Amniotic stem cell (primary cell): ENCODE results near the gene THNSL1.
A peak's percentile ranks its signal among the peaks of the same experiment; 100 is the strongest.
"Not testable (repeated sequence)": the region's sequence is repeated elsewhere in the genome, so short reads cannot be mapped to it uniquely, and the experiment has no call there.

Experiments used
- DNase-seq: peaks from one replicate; lab custom pipeline; 2025; lab: John Stamatoyannopoulos, UW

THNSL1 gene, protein sequence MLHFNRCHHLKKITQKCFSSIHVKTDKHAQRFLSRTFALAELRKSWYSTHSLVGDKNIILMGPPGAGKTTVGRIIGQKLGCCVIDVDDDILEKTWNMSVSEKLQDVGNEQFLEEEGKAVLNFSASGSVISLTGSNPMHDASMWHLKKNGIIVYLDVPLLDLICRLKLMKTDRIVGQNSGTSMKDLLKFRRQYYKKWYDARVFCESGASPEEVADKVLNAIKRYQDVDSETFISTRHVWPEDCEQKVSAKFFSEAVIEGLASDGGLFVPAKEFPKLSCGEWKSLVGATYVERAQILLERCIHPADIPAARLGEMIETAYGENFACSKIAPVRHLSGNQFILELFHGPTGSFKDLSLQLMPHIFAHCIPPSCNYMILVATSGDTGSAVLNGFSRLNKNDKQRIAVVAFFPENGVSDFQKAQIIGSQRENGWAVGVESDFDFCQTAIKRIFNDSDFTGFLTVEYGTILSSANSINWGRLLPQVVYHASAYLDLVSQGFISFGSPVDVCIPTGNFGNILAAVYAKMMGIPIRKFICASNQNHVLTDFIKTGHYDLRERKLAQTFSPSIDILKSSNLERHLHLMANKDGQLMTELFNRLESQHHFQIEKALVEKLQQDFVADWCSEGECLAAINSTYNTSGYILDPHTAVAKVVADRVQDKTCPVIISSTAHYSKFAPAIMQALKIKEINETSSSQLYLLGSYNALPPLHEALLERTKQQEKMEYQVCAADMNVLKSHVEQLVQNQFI

DNA sequence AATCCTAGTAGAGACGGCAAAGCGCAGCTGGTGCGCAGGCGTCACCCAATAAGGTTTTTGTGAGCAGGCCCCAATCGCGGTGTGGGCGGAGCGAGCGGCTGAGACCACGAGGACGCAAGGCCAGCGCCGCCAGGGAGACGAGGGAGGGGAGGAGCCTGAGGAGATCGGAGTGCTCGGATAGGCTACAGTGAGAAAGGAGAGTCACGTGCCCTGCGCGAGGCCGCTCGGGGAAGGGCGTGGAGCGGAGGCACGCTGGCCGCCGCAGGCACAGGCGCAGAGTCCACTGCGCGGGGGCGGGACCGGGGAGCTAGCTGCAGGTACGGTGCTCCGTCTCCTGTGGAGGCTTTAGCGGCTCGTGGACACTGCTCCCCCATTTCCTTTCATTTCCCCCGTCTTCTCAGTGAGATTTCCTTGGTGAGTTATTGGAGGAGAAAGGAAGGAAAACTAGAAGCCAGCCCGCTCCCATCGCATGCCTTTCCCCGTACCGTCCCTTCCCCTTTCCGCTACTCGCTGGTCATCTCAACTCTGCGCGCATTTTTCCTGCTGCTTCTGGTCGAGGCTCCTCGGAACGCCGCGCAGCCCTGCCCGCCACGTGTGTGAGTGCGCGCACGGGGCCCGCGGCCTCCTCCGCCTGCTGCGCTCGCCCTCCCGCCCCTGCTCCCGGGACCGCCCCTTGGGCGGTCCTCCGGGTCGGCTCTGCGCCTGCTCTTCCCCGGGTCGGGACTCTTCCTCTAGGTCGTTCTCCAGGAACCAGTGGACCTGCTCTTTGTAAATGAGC lies at the start of gene THNSL1:
Gene THNSL1 (plus strand): TSS at position 237 of the 778 bp plus-strand sequence. CDS start 6,612 bp downstream, outside the sequence.
- peak; percentile 99 for DNase-seq

DNA sequence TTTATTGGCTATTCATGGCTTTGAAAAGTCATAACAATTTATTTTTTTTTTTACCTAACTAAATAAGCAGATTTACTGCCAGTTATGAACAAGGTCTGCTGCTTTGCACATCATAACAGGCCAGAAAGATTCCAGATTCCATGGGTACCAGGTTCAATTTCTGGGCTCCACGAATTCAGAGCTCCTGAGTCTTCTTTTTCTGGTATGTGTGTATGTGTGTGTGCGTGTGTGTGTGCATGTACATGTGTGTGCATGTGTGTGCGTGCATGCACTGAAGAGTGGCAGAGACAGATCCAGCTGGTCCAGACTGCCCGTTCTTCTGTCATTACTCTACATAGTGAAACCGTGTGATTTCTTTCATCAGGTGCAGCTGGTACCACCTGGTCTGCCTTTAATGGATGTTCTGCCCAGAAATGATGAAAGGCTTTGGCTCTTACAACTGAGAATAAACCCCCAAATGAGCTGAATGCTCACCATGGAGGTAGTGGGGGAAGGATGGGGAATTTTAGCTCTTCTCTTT lies 49.4 kb upstream of the THNSL1 start:
- no peak for DNase-seq

DNA sequence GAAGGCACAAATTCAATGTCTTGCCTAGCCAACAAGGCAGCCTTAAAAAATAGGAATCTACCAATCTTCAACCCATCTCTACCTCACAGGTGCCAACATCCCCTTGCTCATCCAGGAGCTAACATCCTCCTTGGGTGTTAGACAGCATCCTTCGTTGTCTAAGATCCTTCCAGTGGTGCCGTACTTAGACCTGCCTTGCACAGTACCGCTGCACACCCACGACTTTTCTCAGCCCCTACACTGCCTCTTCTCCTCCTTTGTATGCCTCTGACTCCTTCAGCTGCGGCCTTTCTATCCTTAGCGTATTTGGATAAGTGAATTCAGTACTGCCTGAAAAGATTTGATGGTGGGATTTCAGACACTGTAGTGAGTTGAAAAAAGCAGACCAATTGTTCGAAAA lies 48.1 kb upstream of the THNSL1 start:
- DNase-seq = no peak

DNA sequence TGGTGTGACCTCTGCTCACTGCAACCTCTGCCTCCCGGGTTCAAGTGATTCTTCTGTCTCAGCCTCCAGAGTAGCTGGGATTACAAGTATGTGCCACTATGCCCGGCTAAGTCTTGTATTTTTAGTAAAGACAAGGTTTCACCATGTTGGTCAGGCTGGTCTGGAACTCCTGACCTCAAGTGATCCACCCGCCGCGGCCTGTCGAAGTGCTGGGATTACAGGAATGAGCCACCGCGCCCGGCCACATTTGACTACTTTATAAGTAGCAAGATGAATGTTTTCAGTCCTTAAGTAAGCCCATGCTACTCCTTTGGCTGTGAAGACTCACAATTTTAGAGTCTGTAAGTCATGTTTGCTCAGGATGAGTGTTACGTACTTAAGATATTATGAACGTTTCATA lies 47.5 kb upstream of the THNSL1 start:
- DNase-seq = not testable (repeated sequence)

DNA sequence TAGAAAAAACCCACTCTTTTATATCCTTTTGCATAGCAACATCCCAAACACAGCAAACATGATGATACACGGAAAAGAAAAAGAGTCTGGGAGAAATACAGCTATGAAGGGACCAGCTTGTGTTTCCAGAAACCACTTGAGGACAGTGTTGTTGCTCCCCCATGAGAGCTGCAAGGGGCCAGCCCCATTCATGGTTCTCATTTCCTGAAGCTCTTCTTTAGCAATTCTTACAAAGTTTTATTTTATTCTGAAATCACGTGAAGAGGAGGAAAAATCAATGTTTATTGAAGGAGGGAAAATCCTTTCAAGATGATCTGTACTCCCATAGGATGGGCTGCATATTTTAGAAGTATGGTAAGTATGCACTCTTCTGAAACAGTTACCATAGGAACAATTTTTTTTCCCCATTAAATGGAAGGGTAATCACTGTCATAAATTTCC lies 46.6 kb upstream of the THNSL1 start:
- no peak for DNase-seq

DNA sequence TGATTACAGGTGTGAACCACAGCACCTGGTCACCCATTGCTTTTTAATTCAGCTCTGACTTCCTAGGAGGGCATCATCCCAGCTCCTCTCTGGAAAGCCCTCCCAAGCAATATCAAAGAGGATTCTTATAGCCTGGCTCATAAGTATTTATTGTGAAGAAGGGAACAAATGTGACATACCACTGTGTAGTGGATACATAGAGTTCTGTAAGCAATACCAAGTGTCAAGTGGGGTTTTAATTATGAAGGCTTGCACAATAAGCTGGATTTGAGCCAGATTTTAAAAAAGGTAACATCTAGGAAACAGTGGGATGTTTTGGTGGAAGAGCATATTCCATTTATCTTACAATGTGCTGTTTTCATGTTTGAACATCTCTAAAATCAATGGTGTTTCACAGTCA lies 45.0 kb upstream of the THNSL1 start:
- DNase-seq = no peak

DNA sequence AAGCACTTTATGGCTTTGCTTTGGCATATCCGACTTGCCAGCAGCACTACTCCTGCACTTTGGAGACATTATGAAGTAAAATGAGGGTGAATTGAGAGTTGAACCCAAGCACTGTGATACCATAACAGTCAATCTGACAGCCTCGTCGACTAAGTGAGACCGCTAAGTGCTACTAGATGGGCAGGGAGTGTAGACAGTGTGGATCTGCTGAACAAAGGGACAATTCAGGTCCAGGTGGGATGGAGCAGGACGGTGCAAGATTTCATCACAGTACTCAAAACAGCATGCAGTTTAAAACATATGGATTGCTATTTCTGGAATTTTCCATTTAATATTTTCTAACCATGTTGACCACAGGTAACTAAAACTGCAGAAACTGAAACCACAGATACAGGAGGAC lies 43.2 kb upstream of the THNSL1 start:
- DNase-seq = no peak

DNA sequence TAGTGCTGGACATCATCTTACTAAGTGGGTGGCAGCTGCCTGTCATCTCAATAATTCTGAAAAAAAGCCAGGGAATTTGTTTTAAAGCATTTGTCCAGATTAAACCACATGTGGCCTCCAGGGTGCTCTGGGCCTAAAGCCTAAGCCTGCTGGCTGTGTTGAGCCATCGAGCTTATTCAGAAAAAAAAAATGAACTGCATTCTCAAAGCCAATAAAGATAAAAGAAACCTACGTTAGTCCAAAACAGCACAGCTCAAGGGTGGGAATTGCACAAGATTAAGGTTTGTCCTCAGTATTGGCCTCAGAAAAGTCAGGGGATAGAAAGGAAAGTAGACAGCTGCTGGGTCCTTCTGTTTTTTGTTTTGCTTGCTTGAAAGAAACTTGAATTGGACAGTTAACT lies 41.4 kb upstream of the THNSL1 start:
- DNase-seq = no peak

DNA sequence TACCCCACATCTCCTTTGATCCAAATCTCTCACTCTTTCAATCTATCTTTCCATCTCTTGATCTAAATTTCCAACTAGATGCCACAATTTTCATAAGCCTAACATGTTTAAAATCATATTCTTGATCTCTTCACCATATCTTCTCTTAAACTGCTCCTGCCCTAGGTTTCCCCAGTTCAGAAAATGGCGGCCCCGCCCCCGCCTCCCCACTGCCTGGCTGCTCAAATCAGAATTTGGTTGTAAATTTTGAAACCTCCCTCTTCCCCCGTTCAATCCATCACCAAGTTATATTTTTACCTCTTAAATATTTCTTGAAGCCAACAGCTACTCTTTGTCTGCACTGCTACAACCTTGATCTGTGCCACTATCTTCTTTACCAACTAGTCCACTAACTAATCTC lies 36.7 kb upstream of the THNSL1 start:
- no peak for DNase-seq

DNA sequence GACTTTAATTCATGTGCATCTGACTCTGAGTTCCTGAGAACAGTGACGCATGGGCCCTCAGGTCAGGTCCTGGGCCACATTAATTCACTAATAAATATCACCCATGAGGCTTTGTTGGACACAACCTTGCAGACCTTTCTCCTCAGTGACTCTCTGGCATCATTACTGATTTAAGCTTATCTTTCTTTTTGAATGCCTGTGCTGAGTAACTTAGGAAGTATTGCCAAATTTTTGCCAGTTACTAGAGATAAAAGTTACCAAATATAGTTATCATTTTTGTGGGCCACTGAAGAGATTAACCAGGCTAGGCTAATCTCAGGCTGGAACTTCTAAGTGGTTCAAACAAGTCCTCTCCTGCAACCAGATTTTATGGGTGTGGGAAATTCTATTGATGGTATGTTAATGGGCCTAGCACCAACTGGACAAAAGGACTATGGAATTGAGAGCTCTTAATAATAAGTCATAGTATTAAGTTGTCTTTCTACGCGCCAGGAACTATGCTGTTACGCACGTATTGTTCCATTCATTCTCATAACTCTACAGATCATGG lies 35.2 kb upstream of the THNSL1 start:
- DNase-seq = no peak

DNA sequence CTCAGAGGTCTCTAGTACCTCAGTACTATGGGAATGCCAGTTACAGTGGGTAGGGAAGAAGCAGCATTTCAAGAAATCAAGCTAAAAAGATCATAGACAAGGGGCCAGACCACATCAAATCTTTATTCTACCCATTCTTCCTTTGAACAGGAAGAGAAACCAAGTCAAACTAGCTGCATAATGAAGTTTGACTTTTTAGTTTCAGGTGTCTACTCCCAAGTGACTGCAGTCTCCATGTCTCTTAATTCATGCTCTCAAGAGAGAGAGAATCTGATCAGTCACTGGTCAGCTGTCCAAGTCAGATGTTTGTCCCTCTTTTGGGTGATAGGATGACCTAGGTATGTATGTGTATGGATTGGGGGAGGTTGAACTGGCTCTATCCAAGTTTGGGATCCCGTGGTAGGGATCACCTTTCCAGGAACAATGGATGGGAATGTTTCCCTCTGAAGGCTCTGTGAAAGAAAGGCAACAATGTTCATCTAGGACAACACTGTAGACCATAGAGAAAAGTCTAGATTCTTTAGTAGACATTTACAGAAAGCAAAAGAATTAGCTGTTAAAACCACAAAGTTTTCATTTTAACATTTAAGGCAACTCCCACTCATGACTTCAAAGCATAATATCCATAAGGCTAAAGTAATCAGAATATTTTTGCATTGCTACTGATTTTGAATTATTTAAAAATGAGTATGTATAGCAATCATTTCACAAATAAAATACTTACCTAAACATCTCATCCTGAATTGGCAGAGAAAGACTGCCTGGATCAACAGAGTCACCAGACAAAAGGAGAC lies 33.9 kb upstream of the THNSL1 start:
- no peak for DNase-seq

DNA sequence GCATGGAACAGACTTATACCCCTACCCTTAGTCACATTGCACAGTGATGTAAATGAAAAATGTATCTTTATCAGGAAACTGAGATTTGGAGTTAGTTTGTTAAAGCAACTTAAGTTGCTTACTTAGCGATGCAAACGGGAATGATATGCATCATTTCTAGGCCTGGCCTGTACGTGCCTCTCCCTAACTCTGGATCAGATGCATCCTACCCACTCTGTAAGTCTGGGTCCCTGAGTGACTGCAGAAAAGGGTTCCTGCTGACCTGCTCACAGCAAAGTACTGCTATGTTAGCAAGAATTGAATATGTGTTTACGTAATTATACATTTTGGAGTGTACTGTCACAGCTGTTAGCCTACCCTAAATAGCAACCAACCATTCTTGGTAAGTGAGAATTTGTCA lies 33.3 kb upstream of the THNSL1 start:
- no peak for DNase-seq

DNA sequence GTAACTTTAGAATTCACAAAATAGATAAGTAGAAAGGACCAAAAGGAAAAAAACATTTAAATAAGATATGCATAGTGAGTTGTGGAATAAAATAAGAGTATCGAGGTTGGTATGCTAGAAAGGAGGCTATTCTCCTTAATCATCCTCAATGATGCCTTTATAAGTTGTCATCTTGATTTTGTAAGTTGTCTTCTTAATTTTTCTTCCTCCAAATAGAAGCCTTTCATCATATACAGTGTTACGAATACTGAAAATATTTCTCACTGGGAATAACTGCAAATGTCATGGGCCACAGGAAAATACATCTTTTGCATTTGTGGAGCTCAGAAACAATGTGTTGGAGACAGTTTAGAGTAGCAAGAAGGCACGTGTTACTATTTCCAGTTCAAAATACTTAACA lies 32.5 kb upstream of the THNSL1 start:
- no peak for DNase-seq

DNA sequence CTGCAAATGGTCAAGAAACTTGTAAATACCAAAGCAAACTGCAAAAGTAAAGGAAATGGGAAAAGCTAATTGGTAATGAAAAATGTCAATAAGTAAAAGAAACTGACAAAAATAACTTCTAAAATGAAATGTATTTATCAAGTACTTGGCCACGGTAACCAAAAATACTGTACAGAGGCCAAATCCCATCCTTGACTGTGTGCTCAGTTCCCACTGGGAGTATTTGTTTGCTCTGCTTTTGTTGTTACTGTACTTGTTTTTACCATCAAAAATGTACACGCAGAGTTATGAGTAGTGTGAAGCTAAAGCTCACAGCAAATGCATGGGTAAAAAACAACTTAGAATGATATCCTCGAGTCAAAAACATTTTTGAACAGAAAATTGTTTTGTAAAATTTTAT lies 31.5 kb upstream of the THNSL1 start:
- DNase-seq = no peak

DNA sequence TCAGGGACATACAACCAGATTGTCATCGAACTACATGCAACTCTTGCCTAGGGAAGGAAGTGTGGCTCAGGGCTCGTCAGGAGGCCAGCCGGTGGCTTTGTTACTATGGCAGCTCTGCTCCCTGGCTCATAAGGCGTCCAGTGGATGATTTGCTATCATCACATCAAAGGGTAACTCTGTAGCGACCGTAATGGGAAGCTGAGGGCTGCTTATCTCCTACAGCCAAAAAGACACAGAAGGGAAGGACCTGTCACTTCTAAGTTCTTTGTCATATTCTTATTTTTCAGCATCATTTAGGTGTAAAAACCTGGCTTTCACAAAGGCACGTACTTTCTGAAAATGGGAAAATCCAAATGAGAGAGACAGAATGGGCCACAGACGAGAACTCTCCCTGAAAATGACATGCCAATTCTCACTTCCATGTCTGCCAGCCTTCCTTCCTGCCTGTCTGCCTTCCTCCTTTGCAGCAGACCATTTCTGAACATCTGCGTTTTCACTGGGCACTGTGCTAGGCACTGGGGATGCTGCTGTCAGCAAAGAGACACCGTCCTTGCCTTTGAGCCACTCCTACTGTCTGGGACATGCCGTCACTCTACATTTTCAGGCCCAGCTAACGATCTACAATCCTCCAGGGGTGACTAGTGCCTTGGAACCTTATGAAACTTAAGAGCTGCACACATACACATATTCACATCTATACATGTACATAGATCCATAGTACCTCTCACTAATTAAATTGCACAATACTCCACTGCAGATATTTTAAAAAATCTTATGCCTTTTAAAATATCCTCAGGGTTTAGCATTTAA lies 27.4 kb upstream of the THNSL1 start:
- no peak for DNase-seq

DNA sequence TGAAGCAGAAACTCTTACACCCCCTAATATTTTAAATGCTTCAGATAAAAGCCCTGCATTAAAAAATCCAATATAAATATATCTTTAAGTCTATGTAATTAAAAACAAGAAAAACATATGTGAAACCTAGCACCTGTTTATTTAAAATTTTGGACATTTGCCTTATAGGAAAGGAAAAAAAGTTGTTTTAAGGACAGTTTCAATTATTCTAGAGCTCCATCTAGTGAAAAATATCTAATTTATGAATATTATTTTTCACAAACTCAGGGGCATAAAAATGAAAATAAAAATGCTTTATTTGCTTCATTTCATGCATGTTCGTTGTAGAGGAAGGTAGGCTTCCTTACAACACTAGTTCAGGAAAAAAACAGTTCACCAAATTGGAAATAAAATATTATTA lies 26.5 kb upstream of the THNSL1 start:
- no peak for DNase-seq

DNA sequence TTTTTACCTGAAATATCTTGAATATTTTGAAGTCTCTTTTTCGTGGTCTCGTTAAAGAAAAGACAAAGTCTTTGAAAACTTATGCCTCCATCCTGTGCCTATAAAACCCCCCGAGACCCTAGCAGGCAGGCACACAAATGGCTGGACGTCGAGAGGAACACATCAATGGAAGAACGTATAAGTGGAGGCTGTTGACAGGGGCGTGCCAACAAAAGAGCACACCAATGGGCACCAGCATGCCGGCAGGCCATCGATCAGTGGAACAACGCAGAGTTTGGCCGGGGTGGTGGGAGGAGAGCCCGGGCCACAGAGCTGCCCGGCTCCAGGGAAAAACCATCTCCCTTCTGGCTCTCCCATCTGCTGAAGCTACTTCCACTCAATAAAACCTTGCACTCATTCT lies 25.1 kb upstream of the THNSL1 start:
- no peak for DNase-seq

DNA sequence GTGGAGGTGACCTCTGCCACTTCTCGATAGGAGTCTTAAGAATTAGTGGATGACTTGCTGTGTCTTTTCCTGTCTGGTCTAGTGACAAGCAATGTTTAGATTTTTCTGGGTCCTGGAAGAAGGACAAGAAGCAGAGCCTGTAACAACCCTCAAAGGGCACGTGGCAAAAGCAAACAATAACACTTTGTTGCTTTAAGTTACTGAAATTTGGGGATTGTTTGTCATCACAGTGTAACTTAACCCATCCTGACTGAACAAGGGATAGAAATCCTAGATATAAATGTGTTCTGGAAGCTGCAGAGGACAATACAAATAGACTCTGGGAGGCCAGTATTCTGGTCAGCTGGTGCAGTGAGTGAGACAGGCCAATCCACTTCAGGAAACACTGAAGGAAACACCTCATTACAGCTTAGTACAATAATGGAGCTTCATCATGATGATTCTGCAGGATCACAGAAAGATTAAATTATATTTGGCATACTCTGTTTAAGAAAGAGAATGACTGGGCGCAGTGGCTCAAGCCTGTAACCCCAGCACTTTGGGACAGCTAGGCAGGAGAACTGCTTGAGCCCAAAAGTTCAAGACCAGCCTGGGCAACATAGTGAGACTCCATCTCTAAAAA lies 23.8 kb upstream of the THNSL1 start:
- no peak for DNase-seq

DNA sequence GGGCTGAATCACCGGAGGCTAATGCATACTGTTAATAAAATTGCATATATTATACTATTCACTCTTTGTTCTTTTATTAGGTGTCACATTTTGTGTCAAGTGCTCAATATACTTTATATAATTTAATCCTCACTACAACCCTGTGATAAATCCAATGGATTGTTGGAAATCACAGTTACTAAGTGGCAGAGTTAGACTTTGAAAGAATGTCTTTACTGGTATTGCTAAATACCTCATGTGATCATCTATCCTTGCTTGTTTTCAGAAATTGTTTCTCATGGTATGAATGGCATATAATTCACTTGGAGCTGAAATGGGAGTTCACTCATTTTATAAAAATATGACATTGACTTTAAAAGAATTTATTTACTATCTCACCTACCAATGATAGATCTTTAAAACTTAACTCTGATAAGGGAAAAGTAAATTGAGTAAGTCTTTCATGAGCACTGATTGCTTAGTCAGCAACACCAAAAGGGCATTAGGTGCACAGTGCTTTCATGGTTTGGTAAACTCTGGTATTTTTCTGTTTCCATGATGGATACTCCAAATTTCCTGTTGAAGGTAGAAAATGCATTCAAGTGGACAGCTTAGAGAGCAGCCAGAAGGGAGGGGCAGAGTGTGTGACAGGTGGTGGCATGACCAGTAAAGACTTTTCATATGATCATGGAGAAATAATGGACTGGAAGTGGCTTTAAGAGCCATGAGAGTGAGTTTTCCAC lies 23.0 kb upstream of the THNSL1 start:
- DNase-seq = no peak
